WTC11 (cell line): Measurements from ENCODE around the gene PPP1R12A. TPM values are rescaled to one million over a fixed set of nuclear protein-coding genes. Genes with fewer than 3 reads are reported as not detected.

Experiments used
- ATAC-seq: fragments of 200-7000 bp; cut with Tn5 transposase; 2 replicates; pipeline ENCODE4 v1.10.0; 2021; ENCODE audit warnings: mild to moderate bottlenecking, moderate library complexity
- CTCF ChIA-PET: fragments of 300-600 bp; sonication (Branson Sonifier 250); formaldehyde crosslinking; loops from one replicate; lab custom pipeline; 2021; ENCODE audit warnings: antibody characterized with exemption; lab: Charles Lee
- POLR2A ChIA-PET: fragments of 350-600 bp; sonication (Branson Sonifier 250); formaldehyde crosslinking; loops from one replicate; lab custom pipeline; 2021; ENCODE audit warnings: antibody characterized with exemption; lab: Charles Lee
- DNase-seq: peaks from one replicate; pipeline ENCODE4 v3.0.0; 2021; ENCODE audit warnings: low spot score
- H3K27ac Mint-ChIP-seq: 2 replicates; pipeline ENCODE4 v1.8.0; 2021; ENCODE audit warnings: mixed read lengths
- H3K27me3 Mint-ChIP-seq: 2 replicates; pipeline ENCODE4 v1.8.0; 2021; ENCODE audit warnings: low read depth, mild to moderate bottlenecking, moderate library complexity, mixed read lengths
- H3K36me3 Mint-ChIP-seq: 2 replicates; pipeline ENCODE4 v1.8.0; 2021; ENCODE audit warnings: mixed read lengths
- H3K4me1 Mint-ChIP-seq: 2 replicates; pipeline ENCODE4 v1.8.0; 2022; ENCODE audit warnings: mixed read lengths
- H3K4me3 Mint-ChIP-seq: 2 replicates; pipeline ENCODE4 v1.8.0; 2021; ENCODE audit warnings: mild to moderate bottlenecking, moderate library complexity, mixed read lengths
- H3K9me3 Mint-ChIP-seq: 2 replicates; pipeline ENCODE4 v1.8.0; 2021; ENCODE audit warnings: mixed read lengths
- ATF1 ChIP-seq: sonication (generic); formaldehyde crosslinking; IDR thresholded peaks from 2 replicates; pipeline ENCODE4 v1.8.1; 2023; ENCODE audit warnings: mild to moderate bottlenecking, moderate library complexity, missing genetic modification reagents
- JUN ChIP-seq: sonication (generic); formaldehyde crosslinking; IDR thresholded peaks from 2 replicates; pipeline ENCODE4 v1.8.0; 2023; ENCODE audit warnings: mild to moderate bottlenecking, missing genetic modification reagents
- NFE2L1 ChIP-seq: sonication (generic); formaldehyde crosslinking; IDR thresholded peaks from 2 replicates; pipeline ENCODE4 v1.8.1; 2023; ENCODE audit warnings: missing genetic modification reagents
- NR1H2 ChIP-seq: sonication (generic); formaldehyde crosslinking; IDR thresholded peaks from 2 replicates; pipeline ENCODE4 v1.9.0; 2021; ENCODE audit warnings: mild to moderate bottlenecking, moderate library complexity, missing genetic modification reagents
- NR2C2 ChIP-seq: sonication (generic); formaldehyde crosslinking; IDR thresholded peaks from 2 replicates; pipeline ENCODE4 v1.8.0; 2022; ENCODE audit warnings: mild to moderate bottlenecking, missing genetic modification reagents
- PRRX2 ChIP-seq: fragments of 250-450 bp; sonication (Bioruptor Pico); IDR thresholded peaks from 2 replicates; pipeline ENCODE4 v1.8.0; 2021; ENCODE audit warnings: mild to moderate bottlenecking
- SMAD3 ChIP-seq: sonication (generic); formaldehyde crosslinking; IDR thresholded peaks from 2 replicates; pipeline ENCODE4 v1.8.0; 2022; ENCODE audit warnings: missing genetic modification reagents, mild to moderate bottlenecking, borderline replicate concordance
- TEAD4 ChIP-seq: sonication (generic); formaldehyde crosslinking; IDR thresholded peaks from 2 replicates; pipeline ENCODE4 v1.8.0; 2022; ENCODE audit warnings: mild to moderate bottlenecking, missing genetic modification reagents
- ZNF138 ChIP-seq: sonication (generic); formaldehyde crosslinking; conservative IDR thresholded peaks from 2 replicates; pipeline ENCODE4 v1.8.1; 2022; ENCODE audit warnings: mild to moderate bottlenecking, moderate library complexity, missing genetic modification reagents
- ZNF396 ChIP-seq: fragments of 250-450 bp; sonication (Bioruptor Pico); IDR thresholded peaks from 2 replicates; pipeline ENCODE4 v1.8.0; 2021; ENCODE audit warnings: mild to moderate bottlenecking, moderate library complexity, borderline replicate concordance
- ZNF671 ChIP-seq: fragments of 250-450 bp; sonication (Bioruptor Pico); IDR thresholded peaks from 2 replicates; pipeline ENCODE4 v1.8.0; 2021; ENCODE audit warnings: mild to moderate bottlenecking
- total RNA-seq: library from RNA; stranded (reverse); gene quantifications from 3 replicates; pipeline ENCODE4 v1.2.3, GENCODE V29; 2021
- TF ChIP-seq, protein P1 (sequence below): sonication (generic); formaldehyde crosslinking; IDR thresholded peaks from 2 replicates; pipeline ENCODE4 v1.8.1; 2022; ENCODE audit warnings: low read depth, mild to moderate bottlenecking, moderate library complexity, missing genetic modification reagents, borderline replicate concordance
- TF ChIP-seq, protein P2 (sequence below): sonication (generic); formaldehyde crosslinking; conservative IDR thresholded peaks from 2 replicates; pipeline ENCODE4 v1.8.1; 2022; ENCODE audit warnings: mild to moderate bottlenecking, missing genetic modification reagents
- TF ChIP-seq, protein P3 (sequence below): sonication (generic); formaldehyde crosslinking; IDR thresholded peaks from 2 replicates; pipeline ENCODE4 v1.8.0; 2023; ENCODE audit warnings: missing genetic modification reagents
- TF ChIP-seq, protein P4 (sequence below): fragments of 250-450 bp; sonication (Bioruptor Pico); IDR thresholded peaks from 2 replicates; pipeline ENCODE4 v1.9.0; 2021; ENCODE audit warnings: mild to moderate bottlenecking
- TF ChIP-seq, protein P5 (sequence below): sonication (generic); formaldehyde crosslinking; IDR thresholded peaks from 2 replicates; pipeline ENCODE4 v1.8.1; 2022; ENCODE audit warnings: missing genetic modification reagents, borderline replicate concordance
- TF ChIP-seq, protein P6 (sequence below): sonication (generic); formaldehyde crosslinking; IDR thresholded peaks from 2 replicates; pipeline ENCODE4 v1.8.0; 2023; ENCODE audit warnings: mild to moderate bottlenecking, missing genetic modification reagents
- TF ChIP-seq, protein P7 (sequence below): sonication (generic); formaldehyde crosslinking; IDR thresholded peaks from 2 replicates; pipeline ENCODE4 v1.8.1; 2022; ENCODE audit warnings: mild to moderate bottlenecking, missing genetic modification reagents, moderate library complexity, borderline replicate concordance
- TF ChIP-seq, protein P8 (sequence below): sonication (generic); formaldehyde crosslinking; IDR thresholded peaks from 2 replicates; pipeline ENCODE4 v1.8.0; 2022; ENCODE audit warnings: mild to moderate bottlenecking, missing genetic modification reagents

Gene PPP1R12A
- total RNA-seq, 1 experiment from 2014 or later = 83.8 TPM

DNA sequence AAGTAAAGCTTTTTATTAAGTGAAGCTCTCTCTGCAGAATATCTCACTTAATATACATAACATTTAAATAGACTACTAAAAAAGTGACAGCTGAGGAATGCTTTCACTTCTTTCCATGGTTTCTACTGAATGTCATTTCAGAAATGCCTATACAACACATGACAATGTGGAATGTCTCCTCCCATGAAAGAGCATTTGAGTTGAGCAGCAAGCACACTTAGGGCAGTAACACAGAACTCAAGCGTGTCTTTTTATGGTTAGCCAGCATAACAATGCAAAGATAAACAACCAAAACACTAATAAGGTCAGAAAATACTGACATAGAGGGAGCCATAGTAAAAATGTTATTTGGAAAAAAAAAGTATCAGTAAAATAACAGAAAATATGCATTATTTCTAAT lies 9.4 kb downstream of the PPP1R12A start:
- H3K4me3 Mint-ChIP-seq = no peak overlapping the region
- CTCF ChIA-PET = no interaction called here
- POLR2A ChIA-PET = no interaction called here
- H3K36me3 Mint-ChIP-seq = no peaks in the 10 kb centered on the region
- ATAC-seq = no peak
- H3K27me3 Mint-ChIP-seq = no peaks in the 10 kb centered on the region
- H3K4me1 Mint-ChIP-seq = peaks cover 24% of the 10 kb centered on the region
- TF ChIP-seq JUN (CRISPR knock-in tag) = no peak
- TF ChIP-seq, protein P1, sequence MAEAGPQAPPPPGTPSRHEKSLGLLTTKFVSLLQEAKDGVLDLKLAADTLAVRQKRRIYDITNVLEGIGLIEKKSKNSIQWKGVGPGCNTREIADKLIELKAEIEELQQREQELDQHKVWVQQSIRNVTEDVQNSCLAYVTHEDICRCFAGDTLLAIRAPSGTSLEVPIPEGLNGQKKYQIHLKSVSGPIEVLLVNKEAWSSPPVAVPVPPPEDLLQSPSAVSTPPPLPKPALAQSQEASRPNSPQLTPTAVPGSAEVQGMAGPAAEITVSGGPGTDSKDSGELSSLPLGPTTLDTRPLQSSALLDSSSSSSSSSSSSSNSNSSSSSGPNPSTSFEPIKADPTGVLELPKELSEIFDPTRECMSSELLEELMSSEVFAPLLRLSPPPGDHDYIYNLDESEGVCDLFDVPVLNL (CRISPR knock-in tag) = no peak
- TF ChIP-seq NR2C2 (CRISPR knock-in tag) = no peak
- TF ChIP-seq NR1H2 (CRISPR knock-in tag) = no peak
- TF ChIP-seq, protein P2, sequence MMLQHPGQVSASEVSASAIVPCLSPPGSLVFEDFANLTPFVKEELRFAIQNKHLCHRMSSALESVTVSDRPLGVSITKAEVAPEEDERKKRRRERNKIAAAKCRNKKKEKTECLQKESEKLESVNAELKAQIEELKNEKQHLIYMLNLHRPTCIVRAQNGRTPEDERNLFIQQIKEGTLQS (CRISPR knock-in tag) = no peak
- no peak for TF ChIP-seq ZNF138
- TF ChIP-seq, protein P3, sequence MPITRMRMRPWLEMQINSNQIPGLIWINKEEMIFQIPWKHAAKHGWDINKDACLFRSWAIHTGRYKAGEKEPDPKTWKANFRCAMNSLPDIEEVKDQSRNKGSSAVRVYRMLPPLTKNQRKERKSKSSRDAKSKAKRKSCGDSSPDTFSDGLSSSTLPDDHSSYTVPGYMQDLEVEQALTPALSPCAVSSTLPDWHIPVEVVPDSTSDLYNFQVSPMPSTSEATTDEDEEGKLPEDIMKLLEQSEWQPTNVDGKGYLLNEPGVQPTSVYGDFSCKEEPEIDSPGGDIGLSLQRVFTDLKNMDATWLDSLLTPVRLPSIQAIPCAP = no peak
- TF ChIP-seq, protein P4, sequence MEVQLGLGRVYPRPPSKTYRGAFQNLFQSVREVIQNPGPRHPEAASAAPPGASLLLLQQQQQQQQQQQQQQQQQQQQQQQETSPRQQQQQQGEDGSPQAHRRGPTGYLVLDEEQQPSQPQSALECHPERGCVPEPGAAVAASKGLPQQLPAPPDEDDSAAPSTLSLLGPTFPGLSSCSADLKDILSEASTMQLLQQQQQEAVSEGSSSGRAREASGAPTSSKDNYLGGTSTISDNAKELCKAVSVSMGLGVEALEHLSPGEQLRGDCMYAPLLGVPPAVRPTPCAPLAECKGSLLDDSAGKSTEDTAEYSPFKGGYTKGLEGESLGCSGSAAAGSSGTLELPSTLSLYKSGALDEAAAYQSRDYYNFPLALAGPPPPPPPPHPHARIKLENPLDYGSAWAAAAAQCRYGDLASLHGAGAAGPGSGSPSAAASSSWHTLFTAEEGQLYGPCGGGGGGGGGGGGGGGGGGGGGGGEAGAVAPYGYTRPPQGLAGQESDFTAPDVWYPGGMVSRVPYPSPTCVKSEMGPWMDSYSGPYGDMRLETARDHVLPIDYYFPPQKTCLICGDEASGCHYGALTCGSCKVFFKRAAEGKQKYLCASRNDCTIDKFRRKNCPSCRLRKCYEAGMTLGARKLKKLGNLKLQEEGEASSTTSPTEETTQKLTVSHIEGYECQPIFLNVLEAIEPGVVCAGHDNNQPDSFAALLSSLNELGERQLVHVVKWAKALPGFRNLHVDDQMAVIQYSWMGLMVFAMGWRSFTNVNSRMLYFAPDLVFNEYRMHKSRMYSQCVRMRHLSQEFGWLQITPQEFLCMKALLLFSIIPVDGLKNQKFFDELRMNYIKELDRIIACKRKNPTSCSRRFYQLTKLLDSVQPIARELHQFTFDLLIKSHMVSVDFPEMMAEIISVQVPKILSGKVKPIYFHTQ = no peak
- TF ChIP-seq, protein P5, sequence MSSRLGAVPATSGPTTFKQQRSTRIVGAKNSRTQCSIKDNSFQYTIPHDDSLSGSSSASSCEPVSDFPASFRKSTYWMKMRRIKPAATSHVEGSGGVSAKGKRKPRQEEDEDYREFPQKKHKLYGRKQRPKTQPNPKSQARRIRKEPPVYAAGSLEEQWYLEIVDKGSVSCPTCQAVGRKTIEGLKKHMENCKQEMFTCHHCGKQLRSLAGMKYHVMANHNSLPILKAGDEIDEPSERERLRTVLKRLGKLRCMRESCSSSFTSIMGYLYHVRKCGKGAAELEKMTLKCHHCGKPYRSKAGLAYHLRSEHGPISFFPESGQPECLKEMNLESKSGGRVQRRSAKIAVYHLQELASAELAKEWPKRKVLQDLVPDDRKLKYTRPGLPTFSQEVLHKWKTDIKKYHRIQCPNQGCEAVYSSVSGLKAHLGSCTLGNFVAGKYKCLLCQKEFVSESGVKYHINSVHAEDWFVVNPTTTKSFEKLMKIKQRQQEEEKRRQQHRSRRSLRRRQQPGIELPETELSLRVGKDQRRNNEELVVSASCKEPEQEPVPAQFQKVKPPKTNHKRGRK = no peak
- TF ChIP-seq, protein P6, sequence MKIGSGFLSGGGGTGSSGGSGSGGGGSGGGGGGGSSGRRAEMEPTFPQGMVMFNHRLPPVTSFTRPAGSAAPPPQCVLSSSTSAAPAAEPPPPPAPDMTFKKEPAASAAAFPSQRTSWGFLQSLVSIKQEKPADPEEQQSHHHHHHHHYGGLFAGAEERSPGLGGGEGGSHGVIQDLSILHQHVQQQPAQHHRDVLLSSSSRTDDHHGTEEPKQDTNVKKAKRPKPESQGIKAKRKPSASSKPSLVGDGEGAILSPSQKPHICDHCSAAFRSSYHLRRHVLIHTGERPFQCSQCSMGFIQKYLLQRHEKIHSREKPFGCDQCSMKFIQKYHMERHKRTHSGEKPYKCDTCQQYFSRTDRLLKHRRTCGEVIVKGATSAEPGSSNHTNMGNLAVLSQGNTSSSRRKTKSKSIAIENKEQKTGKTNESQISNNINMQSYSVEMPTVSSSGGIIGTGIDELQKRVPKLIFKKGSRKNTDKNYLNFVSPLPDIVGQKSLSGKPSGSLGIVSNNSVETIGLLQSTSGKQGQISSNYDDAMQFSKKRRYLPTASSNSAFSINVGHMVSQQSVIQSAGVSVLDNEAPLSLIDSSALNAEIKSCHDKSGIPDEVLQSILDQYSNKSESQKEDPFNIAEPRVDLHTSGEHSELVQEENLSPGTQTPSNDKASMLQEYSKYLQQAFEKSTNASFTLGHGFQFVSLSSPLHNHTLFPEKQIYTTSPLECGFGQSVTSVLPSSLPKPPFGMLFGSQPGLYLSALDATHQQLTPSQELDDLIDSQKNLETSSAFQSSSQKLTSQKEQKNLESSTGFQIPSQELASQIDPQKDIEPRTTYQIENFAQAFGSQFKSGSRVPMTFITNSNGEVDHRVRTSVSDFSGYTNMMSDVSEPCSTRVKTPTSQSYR (CRISPR knock-in tag) = no peak
- TF ChIP-seq, protein P7, sequence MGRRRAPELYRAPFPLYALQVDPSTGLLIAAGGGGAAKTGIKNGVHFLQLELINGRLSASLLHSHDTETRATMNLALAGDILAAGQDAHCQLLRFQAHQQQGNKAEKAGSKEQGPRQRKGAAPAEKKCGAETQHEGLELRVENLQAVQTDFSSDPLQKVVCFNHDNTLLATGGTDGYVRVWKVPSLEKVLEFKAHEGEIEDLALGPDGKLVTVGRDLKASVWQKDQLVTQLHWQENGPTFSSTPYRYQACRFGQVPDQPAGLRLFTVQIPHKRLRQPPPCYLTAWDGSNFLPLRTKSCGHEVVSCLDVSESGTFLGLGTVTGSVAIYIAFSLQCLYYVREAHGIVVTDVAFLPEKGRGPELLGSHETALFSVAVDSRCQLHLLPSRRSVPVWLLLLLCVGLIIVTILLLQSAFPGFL (CRISPR knock-in tag) = no peak
- no peak for TF ChIP-seq ATF1 (CRISPR knock-in tag)
- no peak for TF ChIP-seq PRRX2 (CRISPR knock-in tag)
- no peak for TF ChIP-seq TEAD4 (CRISPR knock-in tag)
- TF ChIP-seq ZNF396 (CRISPR knock-in tag) = no peak
- no peak for TF ChIP-seq ZNF671 (CRISPR knock-in tag)
- TF ChIP-seq SMAD3 = no peak
- TF ChIP-seq NFE2L1 (CRISPR knock-in tag) = no peak
- TF ChIP-seq, protein P8, sequence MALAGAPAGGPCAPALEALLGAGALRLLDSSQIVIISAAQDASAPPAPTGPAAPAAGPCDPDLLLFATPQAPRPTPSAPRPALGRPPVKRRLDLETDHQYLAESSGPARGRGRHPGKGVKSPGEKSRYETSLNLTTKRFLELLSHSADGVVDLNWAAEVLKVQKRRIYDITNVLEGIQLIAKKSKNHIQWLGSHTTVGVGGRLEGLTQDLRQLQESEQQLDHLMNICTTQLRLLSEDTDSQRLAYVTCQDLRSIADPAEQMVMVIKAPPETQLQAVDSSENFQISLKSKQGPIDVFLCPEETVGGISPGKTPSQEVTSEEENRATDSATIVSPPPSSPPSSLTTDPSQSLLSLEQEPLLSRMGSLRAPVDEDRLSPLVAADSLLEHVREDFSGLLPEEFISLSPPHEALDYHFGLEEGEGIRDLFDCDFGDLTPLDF = no peak
- TF ChIP-seq, all 79 proteins: peak for 0
- H3K27ac Mint-ChIP-seq = peak overlapping the region; percentile 60; the same call in 1 of the 2 replicates
- no peak for DNase-seq
- no peaks in the 10 kb centered on the region for H3K9me3 Mint-ChIP-seq
